NCI-H526 (cell line): ENCODE data around the gene RANBP2.
A peak's percentile ranks its signal among the peaks of the same experiment; 100 is the strongest.

Source experiments
- DNase-seq, 2 experiments: peaks; one replicate each; lab custom pipeline; 2025; lab: John Stamatoyannopoulos, UW

Gene RANBP2

DNA sequence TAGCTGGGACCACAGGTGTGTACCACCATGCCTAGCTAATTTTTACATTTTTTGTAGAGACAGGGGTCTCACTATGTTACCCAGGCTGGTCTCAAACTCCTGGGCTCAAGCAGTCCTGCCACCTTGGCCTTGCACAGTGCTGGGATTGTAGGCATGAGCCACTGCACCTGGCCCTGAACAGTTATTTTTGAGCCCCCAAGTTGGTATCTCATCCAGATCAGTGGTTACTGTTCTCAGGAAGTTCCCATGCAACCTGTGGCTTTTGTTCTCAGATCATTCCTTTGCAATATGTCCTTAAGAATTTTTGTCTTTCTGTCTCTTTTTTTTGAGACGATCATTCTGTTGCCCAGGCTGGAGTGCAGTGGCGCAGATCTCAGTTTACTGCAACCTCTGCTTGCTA, 59.6 kb downstream of the RANBP2 start:
- DNase-seq, result no peak

DNA sequence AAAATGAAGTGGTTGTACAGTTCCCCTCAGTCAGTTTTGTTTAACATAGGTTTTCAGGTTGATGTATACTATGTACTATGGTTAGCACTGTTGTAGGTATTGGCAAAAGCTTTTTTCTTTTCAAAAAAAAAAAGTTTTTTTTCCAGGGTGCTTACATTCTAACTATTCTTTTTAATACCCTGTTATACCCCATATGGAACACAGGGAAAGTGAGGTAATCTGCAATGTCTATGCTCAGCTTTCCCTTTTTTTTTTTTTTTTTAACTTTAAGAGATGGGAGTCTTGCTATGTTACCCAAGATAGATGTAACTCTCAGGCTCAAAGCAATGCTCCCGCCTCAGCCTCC, 66.7 kb downstream of the RANBP2 start:
- no peak for DNase-seq

DNA sequence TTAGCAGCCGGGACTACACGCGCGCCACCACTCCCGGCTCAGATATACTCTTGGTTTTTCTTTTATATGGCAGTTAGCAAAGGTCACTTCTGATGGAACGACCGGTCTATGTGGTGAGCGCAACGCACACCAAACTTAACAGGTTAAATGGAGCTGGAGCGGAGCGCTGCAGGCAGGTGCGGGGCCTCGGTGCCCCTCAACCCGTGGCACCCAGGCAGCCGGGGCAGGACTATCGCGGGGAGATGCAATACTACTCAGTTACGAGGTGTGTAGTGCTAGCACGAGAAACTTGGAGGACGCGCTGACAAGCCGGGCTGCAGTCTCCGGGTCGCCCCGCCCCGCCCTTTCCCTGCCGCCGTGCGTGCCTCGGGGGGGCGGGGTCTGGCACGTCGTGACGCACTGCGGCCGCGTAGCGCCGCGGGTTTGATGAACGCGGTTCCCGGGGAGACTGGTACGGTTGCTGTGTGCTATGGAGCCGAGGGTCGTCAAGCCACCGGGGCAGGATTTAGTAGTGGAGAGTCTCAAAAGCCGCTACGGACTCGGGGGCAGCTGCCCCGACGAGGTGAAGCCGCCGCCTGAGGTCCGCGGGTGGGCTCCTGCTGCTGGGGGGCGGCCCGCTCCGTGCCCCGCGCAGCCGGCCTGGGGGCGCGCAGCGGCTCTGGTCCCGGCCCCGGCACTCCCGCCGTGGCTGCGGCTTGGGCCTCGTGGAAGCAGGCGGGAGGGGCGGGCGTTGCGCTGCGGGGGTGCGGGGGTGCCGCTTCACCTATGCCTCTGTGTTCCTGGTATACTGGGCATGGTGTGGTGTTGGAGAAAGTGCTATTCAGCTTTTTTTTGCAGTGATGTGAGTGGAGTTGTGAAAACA, 67.3 kb downstream of the RANBP2 start, which contains the start of gene CCDC138:
Gene CCDC138, plus strand, starts transcription at position 418 of the 862 bp plus-strand sequence. Its CDS starts 52 bp downstream, at position 470.
- DNase-seq, result peak; percentile 87 to 98

DNA sequence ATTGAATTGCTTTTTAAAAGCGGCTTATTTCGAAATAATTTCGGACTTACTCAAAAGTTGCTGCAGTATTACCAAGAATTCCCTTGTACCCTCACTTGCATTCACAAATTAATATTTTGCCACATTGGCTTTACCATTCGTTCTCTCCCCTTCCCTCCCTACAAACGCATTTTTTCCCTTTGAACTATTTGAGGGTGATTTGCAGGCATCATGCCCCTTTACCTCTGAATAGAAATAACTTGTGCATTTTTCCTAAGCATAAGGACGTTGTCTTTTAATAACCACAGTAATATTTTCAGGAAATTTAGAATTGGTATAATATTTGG, 67.9 kb downstream of the RANBP2 start:
- peak in 1 of 2 experiments; percentile 39 for DNase-seq

DNA sequence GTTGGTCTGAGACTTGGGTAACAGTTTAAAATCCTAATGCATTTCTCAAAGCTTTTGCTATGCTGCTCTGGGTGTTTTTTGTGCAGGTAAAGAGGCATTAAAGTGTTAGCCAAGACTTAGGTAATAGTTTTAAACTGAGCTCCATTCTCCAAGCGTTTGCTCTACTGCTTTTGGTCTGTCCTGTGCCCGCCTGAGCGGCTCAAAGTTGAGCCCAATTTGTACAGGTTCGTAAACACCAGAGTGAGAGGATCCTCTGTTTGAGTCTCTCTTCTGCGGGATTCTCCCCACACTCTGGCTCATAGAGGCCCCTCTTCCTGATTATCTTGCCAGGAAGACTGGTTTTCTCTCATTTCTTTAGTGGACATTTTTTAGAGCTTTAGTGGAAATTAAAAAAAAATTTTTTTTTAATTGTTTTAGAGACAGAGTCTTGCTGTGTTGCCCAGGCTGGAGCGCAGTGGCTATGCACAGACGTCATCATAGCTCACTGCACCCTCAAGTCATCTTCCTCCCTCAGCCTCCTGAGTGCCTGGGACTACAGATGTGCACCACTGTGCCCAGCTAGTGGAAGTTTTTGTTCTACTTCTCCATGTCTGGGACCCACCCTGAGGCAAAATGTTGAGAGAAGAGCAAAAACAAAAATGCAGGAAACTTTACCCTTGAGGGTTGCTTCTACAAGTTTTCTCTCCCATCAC, 83.9 kb downstream of the RANBP2 start:
- no peak for DNase-seq

DNA sequence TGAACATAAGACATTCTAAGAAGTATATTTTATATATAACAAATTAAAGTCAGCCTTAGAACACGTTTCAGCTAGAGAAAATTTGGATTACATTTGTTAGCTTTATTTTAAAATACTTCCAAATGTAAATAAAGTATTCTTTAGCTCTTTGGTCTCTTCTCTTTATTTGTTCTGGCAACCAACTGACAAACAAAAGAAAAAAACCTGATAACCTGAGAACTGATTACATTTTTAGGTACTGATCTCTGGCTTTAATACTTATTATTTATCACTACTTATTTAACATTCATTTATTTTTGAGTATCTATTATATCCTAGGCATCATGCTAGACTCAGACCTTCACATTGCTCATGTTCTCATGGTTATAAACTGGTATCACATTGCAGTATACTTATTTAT, 85.8 kb downstream of the RANBP2 start:
- DNase-seq, result no peak

DNA sequence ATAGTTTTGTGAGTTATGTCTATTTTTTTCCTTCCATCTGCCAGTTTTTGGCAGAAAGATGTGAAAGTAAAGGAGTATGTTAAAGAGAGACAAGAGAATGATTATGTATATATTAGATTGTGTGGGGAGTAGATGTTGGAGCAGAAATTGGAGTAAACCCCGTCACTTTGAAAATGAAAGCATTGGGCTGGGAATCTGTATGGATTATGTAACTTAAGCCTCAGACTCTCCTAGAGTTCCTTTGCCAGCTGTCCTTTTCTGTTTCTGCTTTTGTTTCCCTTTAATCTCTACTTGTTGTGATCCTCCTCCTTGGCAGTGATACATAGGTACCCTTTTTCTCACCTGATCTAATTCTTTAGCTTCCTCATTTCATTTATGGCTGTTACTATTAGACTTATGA, 86.5 kb downstream of the RANBP2 start:
- DNase-seq, result no peak

DNA sequence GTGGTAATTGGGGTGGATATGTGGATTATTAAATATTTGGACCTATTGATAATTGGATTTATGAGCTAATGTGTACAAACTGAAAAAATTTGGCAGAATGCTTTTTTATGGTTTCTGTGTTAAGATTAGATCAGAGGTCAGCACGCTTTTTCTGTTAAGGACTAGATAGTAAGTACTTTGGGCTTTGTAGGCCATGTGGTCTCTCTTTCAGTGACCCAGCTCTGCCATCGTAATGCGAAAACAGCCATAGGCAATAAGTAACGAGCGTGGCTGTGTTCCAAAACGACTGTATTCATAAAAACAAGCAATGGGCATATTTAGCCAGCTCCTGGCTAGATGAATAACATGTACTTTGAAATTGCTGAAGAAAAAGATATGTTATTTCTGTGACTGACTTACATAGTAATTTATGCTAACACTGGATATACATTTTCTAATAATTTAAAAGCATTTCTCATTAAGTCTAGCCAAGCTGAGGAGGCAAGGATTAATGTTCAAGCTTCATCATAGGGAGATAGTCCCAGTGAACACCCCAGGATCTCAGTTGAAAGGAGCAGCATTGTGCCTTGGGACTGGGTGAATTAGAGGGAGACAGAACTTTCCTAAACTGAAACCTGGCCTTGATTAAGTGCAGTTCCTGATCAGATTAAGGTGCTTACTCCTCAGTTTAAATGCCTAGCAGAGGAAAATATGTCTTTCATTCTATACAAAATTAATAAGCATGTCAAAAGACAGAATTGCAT, 87.3 kb downstream of the RANBP2 start:
- no peak for DNase-seq

DNA sequence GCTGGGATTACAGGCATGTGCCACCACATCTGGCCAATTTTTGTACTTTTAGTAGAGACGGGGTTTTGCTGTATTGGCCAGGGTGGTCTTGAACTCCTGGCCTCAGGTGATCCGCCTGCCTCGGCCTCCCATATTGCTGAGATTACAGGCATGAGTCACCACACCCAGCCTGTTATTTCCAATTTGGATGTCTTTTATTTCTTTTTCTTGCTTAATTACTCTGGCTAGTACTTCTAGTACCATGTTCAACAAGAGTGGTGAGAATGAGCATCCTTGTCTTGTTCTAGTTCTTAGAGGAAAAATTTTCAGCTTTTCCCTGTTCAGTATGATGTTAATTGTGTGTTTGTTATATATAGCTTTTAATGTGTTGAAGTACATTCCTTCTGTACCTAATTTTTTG, 90.7 kb downstream of the RANBP2 start:
- DNase-seq, result no peak

DNA sequence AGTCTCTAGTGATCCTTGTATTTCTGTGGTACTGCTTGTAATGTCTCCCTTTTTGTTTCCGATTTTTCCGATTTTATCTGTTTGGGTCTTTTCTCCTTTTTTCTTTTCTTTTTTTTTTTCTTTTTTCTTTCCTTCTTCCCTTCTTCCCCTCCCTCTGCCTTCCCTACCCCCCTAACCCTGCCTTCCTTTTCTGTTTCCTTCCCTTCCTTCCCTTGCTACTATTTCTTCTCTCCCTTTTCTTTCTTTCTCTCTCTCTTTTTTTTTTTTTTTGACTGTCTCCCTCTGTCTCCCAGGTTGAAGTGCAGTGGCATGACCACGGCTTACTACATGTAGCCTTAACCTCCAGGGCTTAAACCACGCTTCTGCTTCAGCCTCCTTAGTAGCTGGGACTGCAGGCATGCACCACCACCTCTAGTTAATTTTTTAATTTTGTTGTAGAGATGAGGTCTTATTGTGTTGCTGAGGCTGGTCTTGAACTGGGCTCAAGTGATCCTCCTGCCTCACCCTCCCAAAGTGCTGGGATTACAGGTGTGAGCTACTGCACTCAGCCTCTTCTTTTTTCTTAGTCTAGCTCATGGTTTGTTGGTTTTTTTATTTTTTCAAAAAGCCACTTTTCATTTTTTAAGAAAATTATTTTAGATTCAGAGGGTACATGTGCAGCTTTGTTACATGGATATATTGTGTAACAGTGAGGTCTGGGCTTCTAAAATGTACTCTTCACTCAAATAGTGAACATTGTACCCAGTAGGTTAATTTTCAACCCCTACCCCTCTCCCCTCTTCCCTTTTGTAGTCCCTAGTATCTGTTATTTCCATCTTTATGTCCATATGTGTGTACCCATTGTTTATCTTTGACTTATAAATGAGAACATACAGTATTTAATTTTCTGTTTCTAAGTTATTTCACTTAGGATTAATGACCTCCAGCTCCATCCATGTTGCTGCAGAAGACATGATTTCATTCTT, 92.0 kb downstream of the RANBP2 start:
- no peak for DNase-seq

DNA sequence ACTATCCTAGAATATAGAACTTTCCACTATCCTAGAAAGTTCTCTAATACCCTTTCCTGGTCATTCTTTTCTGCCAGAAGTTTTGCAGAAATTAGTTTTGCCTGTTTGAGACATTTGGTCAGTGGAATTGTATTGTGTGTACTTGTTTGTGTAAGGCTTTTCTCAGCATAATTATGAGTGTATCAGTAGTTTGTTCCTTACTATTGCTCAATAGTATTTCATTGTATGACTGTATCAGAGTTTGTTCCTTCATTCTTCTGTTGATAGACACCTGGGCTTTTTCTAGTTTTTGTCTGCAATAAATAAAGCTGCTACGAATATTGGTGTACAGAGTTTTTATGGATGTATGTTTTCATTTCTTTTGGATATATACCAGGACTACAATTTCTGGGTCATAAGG, 94.5 kb downstream of the RANBP2 start:
- no peak for DNase-seq

DNA sequence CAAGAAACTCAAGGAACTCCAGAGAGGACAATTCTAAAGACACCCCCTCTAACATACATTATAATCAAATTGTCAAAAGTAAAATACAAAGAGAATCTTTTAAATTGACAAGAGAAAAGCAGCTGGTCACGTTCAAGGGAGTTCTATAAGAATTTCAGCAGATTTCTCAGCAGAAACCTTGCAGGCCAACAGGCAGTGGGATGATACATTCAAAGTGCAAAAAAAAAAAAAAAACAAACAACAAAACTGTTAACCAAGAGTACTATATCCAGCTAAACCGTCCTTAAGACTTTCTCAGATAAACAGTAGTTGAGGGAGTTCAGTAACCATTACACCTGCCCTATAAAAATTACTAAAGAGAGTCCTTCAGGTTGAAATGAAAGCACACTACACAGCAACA, 101.2 kb downstream of the RANBP2 start:
- DNase-seq, result no peak

DNA sequence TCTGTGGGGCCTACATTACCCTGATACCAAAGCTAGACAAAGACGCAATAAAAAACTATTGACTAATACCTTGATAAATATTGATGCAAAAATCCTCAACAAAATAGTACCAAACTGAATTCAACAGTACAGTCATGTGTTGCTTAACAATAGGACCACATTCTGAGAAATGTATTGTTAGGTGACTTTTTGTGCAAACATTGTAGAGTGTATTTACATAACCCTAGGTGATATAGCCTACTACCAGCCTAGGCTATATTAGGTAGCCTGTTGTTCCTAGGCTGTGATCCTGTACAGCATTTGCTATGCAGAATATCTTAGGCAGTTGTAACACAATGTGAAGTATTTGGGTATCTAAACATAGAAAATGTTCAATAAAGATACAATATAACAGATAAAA, 104.0 kb downstream of the RANBP2 start:
- DNase-seq, result no peak

DNA sequence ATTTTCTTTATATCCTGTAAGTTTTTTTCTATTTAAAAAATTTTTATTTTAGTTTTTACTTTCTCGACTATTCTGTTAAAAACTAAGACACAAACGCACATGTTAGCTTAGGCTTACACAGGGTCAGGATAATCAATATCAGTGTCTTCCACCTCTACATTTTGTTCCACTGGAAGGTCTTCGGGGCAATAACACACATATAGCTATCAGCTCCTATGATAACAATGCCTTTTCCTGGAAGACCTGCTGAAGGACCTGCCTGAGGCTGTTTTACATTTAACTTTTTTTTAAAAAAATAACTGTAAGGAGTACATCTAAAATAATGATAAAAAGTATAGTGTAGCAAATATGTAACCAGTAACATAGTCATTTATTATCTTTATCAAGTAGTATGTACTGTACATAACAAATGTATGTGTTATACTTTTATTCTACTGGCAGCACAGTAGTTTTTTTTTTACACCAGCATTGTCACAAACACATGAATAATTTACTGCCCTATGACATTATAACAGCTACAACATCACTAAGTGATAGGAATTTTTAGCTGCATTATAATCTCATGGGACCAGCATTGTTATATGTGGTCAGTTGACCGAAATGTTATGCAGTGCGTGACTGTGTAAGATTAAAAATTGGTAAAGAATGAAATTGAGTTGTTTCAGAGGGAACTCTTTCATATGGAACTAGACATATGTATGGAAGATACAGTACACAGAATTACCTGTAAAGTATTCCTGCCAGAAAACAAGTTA, 105.2 kb downstream of the RANBP2 start:
- DNase-seq, result no peak

DNA sequence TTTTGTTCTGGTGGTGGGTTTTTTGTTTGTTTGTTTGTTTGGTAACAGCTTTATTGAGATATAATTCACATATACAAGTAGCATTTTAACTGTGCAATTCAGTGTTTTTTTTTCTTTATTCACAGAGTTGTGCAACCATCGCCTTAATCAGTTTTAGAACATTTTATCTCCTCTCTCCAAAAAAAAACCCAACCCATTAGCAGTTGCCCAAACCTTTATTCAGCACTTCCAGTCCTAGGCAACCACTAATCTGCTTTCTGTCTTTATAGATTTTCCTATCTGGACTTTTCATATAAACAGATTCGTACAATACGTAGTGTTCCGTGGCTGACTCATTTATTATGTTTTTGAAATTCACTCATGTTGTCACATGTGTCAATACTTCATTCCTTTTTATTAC, 106.0 kb downstream of the RANBP2 start:
- DNase-seq, result no peak

DNA sequence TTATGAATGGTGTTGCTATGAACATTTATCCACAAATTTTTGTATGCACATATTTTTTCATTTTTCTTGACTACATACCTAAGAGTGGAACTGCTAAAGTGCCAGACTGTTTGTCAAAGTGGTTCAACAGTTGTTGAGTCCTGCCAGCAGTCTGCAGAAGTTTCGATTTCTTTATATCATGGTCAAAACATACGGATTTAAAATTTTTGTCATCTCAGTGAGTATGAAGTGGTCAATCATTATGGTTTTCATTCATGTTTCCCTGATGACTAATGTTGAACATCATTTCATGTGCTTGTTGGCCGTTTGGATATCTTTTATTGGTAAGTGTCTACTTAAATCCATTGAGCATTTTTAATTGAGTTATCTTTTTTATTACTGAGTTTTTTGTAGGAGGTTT, 106.5 kb downstream of the RANBP2 start:
- no peak for DNase-seq

DNA sequence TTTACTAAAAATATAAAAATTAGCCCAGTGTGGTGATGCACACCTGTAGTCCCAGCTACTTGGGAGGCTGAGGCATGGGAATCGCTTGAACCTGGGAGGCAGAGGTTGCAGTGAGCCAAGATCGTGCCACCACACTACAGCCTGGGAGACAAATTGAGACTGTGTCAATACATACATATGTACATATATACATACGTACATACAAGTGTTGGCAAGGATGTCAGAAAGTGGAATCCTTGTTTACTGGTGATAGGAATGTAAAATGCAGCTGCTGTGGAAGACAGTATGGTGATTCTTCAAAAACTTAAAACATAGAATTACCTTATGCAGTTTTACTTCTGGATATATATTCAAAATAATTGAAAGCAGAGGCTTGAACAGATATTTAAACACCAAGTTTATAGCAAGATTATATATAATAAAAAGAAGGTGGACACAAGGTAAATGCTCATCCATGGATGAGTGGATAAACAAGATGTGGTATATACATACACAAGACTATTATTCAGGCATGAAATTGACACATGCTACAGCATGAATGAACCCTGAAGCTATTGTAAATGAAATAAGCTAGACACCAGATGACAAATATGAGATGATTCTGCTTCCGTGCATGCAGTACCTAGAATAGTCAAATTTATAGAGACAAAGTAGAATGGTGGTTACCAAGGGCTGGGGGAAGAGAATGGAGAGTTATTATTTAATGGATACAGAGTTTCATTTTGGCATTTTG, 110.5 kb downstream of the RANBP2 start:
- no peak for DNase-seq

DNA sequence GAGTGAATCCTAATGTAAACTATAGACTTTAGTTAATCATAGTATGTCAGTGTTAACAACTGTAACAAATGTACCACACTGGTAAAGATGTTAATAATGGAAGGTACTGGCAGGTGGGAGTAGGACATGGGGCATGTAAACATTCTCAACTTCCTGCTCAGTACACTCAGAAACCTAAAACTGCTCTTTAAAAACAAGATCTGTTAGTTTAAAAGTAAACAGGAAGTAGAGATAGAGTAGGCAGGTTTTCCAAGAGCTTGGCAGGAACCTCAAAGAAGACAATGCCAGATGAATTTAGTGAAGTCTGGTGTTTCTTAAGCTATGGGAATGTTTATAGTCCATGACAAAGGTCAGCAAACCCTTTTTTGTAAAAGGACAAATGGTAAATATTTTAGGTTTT, 113.9 kb downstream of the RANBP2 start:
- DNase-seq, result no peak

DNA sequence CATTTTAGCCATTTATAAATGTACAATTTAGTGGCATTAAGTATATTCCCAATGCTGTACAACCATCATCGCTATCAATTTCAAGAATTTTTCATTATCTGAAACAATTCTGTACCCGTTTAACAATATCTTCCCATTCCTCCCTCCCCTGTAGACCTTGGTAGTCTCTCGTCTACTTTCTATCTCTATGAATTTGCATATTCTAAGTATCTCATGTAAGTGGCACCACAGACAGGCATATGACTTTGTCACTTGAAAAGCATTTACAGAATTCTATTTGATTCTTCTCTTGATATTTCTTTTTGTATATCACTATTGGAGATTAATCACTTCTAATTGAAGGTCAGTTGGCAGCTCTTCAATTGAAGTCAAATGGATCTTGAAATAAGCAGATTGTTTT, 115.3 kb downstream of the RANBP2 start:
- DNase-seq, result peak in 1 of 2 experiments; percentile 7

DNA sequence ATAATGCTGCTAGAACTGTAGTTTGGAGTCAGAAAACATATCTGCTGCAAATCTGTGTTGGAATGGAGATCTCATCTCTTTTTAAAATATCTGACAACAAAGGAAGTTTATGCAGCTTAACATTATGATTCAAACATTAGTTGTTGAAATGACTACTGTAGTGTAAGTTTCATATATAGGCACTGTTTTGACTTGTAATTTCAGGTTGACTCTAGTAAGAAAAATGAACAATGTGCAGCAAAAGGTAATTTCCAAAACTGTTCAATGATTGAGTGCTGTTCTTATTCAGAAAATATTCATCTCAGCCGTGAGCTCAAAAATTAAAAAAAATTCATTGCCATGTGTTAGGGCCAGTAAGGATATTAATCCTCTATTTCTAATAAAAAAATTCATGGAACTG, 115.8 kb downstream of the RANBP2 start:
- DNase-seq, result no peak
